ENCODE measurements around the gene TERB1.

DNA sequence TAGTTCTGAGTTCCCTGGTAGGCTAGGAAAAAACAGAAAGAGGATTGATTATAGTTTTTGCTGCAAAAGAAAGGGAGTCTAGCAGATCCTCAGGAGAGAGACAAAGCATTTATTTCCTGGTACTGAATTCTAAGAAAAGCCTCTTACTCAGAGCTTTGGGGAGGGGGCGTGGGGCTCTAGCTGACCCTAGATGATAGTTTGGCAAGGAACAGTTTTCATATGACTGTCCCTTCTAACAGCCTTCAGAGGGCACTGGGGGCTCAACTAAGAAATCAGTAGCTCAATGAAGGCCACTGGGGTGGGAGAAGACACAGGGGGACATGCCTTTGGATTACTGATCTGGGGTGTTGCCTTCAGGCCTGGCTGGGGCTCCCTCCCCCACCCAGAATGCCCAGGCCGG, 46.8 kb upstream of the TERB1 start:
- no peak for TF ChIP-seq POLR2AphosphoS5 (IDR thresholded peaks at IDR 0.05; ENCODE audit: low read depth, low read length)
- TF ChIP-seq JUND (IDR thresholded peaks at IDR 0.05): no peak
- TF ChIP-seq, protein P1, sequence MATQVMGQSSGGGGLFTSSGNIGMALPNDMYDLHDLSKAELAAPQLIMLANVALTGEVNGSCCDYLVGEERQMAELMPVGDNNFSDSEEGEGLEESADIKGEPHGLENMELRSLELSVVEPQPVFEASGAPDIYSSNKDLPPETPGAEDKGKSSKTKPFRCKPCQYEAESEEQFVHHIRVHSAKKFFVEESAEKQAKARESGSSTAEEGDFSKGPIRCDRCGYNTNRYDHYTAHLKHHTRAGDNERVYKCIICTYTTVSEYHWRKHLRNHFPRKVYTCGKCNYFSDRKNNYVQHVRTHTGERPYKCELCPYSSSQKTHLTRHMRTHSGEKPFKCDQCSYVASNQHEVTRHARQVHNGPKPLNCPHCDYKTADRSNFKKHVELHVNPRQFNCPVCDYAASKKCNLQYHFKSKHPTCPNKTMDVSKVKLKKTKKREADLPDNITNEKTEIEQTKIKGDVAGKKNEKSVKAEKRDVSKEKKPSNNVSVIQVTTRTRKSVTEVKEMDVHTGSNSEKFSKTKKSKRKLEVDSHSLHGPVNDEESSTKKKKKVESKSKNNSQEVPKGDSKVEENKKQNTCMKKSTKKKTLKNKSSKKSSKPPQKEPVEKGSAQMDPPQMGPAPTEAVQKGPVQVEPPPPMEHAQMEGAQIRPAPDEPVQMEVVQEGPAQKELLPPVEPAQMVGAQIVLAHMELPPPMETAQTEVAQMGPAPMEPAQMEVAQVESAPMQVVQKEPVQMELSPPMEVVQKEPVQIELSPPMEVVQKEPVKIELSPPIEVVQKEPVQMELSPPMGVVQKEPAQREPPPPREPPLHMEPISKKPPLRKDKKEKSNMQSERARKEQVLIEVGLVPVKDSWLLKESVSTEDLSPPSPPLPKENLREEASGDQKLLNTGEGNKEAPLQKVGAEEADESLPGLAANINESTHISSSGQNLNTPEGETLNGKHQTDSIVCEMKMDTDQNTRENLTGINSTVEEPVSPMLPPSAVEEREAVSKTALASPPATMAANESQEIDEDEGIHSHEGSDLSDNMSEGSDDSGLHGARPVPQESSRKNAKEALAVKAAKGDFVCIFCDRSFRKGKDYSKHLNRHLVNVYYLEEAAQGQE (IDR thresholded peaks at IDR 0.05; ENCODE audit: low read depth): no peak
- TF ChIP-seq, protein P2, sequence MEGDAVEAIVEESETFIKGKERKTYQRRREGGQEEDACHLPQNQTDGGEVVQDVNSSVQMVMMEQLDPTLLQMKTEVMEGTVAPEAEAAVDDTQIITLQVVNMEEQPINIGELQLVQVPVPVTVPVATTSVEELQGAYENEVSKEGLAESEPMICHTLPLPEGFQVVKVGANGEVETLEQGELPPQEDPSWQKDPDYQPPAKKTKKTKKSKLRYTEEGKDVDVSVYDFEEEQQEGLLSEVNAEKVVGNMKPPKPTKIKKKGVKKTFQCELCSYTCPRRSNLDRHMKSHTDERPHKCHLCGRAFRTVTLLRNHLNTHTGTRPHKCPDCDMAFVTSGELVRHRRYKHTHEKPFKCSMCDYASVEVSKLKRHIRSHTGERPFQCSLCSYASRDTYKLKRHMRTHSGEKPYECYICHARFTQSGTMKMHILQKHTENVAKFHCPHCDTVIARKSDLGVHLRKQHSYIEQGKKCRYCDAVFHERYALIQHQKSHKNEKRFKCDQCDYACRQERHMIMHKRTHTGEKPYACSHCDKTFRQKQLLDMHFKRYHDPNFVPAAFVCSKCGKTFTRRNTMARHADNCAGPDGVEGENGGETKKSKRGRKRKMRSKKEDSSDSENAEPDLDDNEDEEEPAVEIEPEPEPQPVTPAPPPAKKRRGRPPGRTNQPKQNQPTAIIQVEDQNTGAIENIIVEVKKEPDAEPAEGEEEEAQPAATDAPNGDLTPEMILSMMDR (IDR thresholded peaks at IDR 0.05 in 2 of 3, conservative IDR thresholded peaks at IDR 0.05 in 1 of 3; ENCODE audit: borderline replicate concordance in 1 of 3, insufficient read depth in 1 of 3, low read depth in 2 of 3, low read length in 2 of 3): no peak
- no peak for TF ChIP-seq EZH2phosphoT487 (IDR thresholded peaks at IDR 0.05; ENCODE audit: borderline replicate concordance)
- TF ChIP-seq POLR2A (IDR thresholded peaks at IDR 0.05; ENCODE audit: borderline replicate concordance, extremely low read depth, insufficient read depth, insufficient read length): no peak
- TF ChIP-seq EZH2 (IDR thresholded peaks at IDR 0.05): no peak
- no peak for TF ChIP-seq ZNF274 (IDR thresholded peaks at IDR 0.05; ENCODE audit: low read depth, low read length)
